COLO668 (cell line): Measurements from ENCODE around the gene SNHG17.
"Not testable (repeated sequence)": the region's sequence is repeated elsewhere in the genome, so short reads cannot be mapped to it uniquely, and the experiment has no call there.

Source experiments
- DNase-seq: peaks from one replicate; lab custom pipeline; 2025; ENCODE audit not compliant: unreplicated experiment; lab: John Stamatoyannopoulos, UW

SNHG17 gene

GRCh38 chr20:38421915-38422314 is 13.2 kb downstream of the SNHG17 start:
- no peak for DNase-seq

- no peak for DNase-seq
Measured at GRCh38 chr20:38420388-38421085, 14.6 kb downstream of the SNHG17 start.

GRCh38 chr20:38418509-38419204 is 16.5 kb downstream of the SNHG17 start:
- DNase-seq, result no peak

GRCh38 chr20:38414769-38415450 is 20.2 kb downstream of the SNHG17 start:
- no peak for DNase-seq

- DNase-seq, result no peak
Measured at GRCh38 chr20:38412877-38413577, 22.1 kb downstream of the SNHG17 start.

- DNase-seq, result not testable (repeated sequence)
Measured at GRCh38 chr20:38407822-38408221, 27.3 kb downstream of the SNHG17 start.

- DNase-seq, result no peak
Measured at GRCh38 chr20:38407321-38407720, 27.8 kb downstream of the SNHG17 start.

- no peak for DNase-seq
Measured at GRCh38 chr20:38406476-38406875, 28.7 kb downstream of the SNHG17 start.

GRCh38 chr20:38405132-38405531 is 30.0 kb downstream of the SNHG17 start:
- no peak for DNase-seq

- no peak for DNase-seq
Measured at GRCh38 chr20:38404016-38404415, 31.1 kb downstream of the SNHG17 start.

GRCh38 chr20:38402816-38403215 is 32.3 kb downstream of the SNHG17 start:
- no peak for DNase-seq

GRCh38 chr20:38402089-38402488 is 33.0 kb downstream of the SNHG17 start:
- no peak for DNase-seq

GRCh38 chr20:38395751-38396395 is 39.3 kb downstream of the SNHG17 start:
- DNase-seq, result not testable (repeated sequence)

- DNase-seq, result no peak
Measured at GRCh38 chr20:38395165-38395564, 40.0 kb downstream of the SNHG17 start.

- DNase-seq, result no peak
Measured at GRCh38 chr20:38393259-38393658, 41.9 kb downstream of the SNHG17 start.

- DNase-seq, result no peak
Measured at GRCh38 chr20:38392356-38392755, 42.8 kb downstream of the SNHG17 start.

GRCh38 chr20:38387953-38388352 is 47.2 kb downstream of the SNHG17 start:
- DNase-seq, result no peak

- no peak for DNase-seq
Measured at GRCh38 chr20:38386851-38387250, 48.3 kb downstream of the SNHG17 start.

GRCh38 chr20:38386004-38386403 is 49.1 kb downstream of the SNHG17 start:
- DNase-seq, result no peak

GRCh38 chr20:38383147-38383546 is 52.0 kb downstream of the SNHG17 start:
- no peak for DNase-seq

- not testable (repeated sequence) for DNase-seq
Measured at GRCh38 chr20:38377838-38378237, 57.3 kb downstream of the SNHG17 start.
